Naive thymus-derived CD8-positive, alpha-beta T cell (primary cell): ENCODE data around the gene DNPEP. TPM values are rescaled to one million over a fixed set of nuclear protein-coding genes. Genes with fewer than 3 reads are reported as not detected.

ENCODE experiments used
- ATAC-seq, 2 donors: fragments of 150-1000 bp; cut with Tn5 transposase in 1 of 2; sonication (Bioruptor Pico), chemical (Tn5 transposase) in 1 of 2; 1 replicate in 1 of 2; 2 replicates in 1 of 2; pipeline ENCODE4 v1.10.0; 2021; ENCODE audit warnings: mild to moderate bottlenecking in 2 of 2, moderate library complexity in 2 of 2
- POLR2A ChIA-PET: fragments of 350-600 bp; sonication (Branson Sonifier 250); formaldehyde crosslinking; loops from one replicate; lab custom pipeline; 2021; ENCODE audit warnings: antibody characterized with exemption; lab: Charles Lee
- DNase-seq, 10 donors: peaks; one replicate each; pipeline versions ENCODE4 v3.0.0 to v3.0.0-alpha.2; 2020 to 2022
- H3K27ac Mint-ChIP-seq, 10 donors: one replicate each; pipeline ENCODE4 v1.8.0; 2020 to 2022; ENCODE audit warnings: mild to moderate bottlenecking in 10 of 10, mixed read lengths in 10 of 10, moderate library complexity in 4 of 10, inconsistent platforms in 1 of 10
- H3K27me3 Mint-ChIP-seq, 5 donors: one replicate each; pipeline ENCODE4 v1.8.0; 2021 to 2022; ENCODE audit warnings: mixed read lengths in 5 of 5
- H3K36me3 Mint-ChIP-seq, 3 donors: one replicate each; pipeline ENCODE4 v1.8.0; 2020 to 2022; ENCODE audit warnings: mixed read lengths in 3 of 3, mild to moderate bottlenecking in 2 of 3, inconsistent platforms in 1 of 3
- H3K4me1 Mint-ChIP-seq, 4 donors: one replicate each; pipeline ENCODE4 v1.8.0; 2021 to 2022; ENCODE audit warnings: mixed read lengths in 4 of 4
- H3K4me3 Mint-ChIP-seq, 10 donors: one replicate each; pipeline ENCODE4 v1.8.0; 2020 to 2022; ENCODE audit warnings: mild to moderate bottlenecking in 10 of 10, mixed read lengths in 10 of 10, moderate library complexity in 6 of 10, inconsistent platforms in 1 of 10
- H3K9me3 Mint-ChIP-seq, 9 donors: one replicate each; pipeline ENCODE4 v1.8.0; 2020 to 2022; ENCODE audit warnings: mixed read lengths in 9 of 9, mild to moderate bottlenecking in 3 of 9, inconsistent platforms in 1 of 9, moderate library complexity in 1 of 9
- polyA plus RNA-seq, 3 donors: library from polyadenylated mRNA; unstranded; fragments of 300-500 nt; fragmentation: Illumina TruSeq; gene quantifications; one replicate each; pipeline ENCODE4 v1.2.3, GENCODE V29; 2021
- total RNA-seq, 8 experiments: library from RNA in 2 of 8; stranded (reverse) in 2 of 8; gene quantifications; one replicate each; pipeline ENCODE4 v1.2.3 and lab custom pipeline; 2021 to 2026

The DNPEP gene
- total RNA-seq (10 to 100 TPM; 81.9 to 89.1 TPM), polyA plus RNA-seq (10 to 100 TPM; 51.2 to 62.6 (median 53.1) TPM), total RNA-seq (lab: John Stamatoyannopoulos, UW) (51.7 to 161 (median 59.9) reads per million in 6 experiments)

DNA sequence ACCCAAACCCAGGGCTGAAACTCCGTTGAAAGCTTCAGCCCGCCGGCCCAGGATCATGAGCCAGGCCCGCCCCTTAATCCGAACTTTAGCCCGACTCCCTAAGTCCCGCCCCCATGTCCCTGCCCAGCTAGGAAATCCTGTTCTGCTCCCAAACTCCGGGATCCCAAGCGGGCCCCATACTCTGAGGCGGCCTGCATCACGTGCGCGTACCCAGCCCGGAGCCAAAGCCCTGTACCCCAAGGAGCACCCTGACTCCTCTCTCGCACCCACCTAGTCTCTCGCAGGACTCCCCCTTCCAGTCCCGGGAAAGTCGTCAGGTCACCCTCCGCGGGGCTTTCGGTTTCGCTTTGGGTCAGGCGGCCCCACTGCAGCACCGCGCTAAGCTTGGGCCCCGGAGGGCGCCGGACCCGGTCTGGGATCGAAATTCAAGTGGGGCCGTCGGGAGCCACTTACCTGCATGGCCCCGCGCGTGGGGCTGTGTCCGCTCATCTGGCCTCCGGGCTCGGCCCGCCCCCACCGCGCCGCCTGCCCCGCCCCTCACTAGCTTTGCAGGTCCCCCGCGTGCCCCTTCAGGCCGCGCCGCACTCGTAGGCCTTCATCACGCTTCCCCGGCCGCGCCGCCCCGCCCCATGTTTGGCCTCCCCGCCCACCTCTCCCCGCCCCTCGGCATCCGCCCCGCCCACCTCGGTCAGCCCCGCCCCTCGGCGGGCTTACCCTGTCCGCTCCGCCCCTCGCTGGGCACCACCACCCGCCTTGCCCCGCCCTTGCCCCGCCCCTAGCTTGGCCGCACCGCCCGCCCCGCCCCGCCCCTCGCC is at the start of gene DNPEP:
Gene DNPEP, minus strand, starts transcription at position 607 of the 815 bp plus-strand sequence. Its CDS starts 118 bp downstream, at position 489.
- Mint-ChIP-seq H3K9me3 (no peaks in the 10 kb centered on the region), H3K27me3 (no peaks in the 10 kb centered on the region), H3K27ac (peak within 1 kb of the TSS; percentile 91 to 99 (median 96)), H3K4me3 (peak within 1 kb of the TSS; percentile 90 to 97 (median 94)), H3K4me1 (peaks cover 4 to 36% (median 23%) of the 10 kb centered on the region in 4 donors), H3K36me3 (peaks cover 0 to 30% (median 7%) of the 10 kb centered on the region in 3 donors)
- DNase-seq (peak; percentile 83 to 98 (median 94)), ATAC-seq (peak; percentile 58 to 68)
- POLR2A ChIA-PET, result interaction anchor here (0.6 to 2.5 kb wide), 24 partner anchors 9 to 1436 kb away, joined by 3 to 13 read pairs (median 4); partner anchors contain the start of genes AAMP, ABCB6, ANKZF1 and ARPC2

DNA sequence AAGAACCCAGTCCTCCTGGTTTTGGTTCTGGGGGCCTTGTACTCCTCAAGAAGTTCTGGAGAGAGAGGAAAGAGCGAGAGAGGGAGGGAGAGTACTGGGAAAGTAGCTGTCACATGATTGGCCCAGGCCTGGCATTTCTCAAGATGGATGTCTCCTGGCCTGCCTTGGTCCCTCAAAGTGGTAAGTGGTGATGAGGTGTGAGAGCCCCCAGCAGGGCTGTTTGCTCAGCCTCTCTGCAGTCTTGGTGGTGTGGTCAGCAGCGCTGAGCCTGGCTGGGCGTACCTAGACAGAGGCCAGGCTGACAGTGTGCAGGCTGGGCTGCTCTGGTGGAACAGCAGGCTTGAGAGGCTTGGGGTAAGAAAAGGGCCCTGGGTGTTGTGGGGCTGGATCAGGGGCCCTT is 49.4 kb upstream of the DNPEP start:
- POLR2A ChIA-PET, result no interaction called here
- peaks cover 0 to 27% (median 8%) of the 10 kb centered on the region in 5 donors for H3K27me3 Mint-ChIP-seq
- no peaks in the 10 kb centered on the region for H3K36me3 Mint-ChIP-seq
- H3K27ac Mint-ChIP-seq, result no peak overlapping the region
- DNase-seq (no peak), ATAC-seq (no peak)
- no peaks in the 10 kb centered on the region for H3K9me3 Mint-ChIP-seq
- H3K4me1 Mint-ChIP-seq, result peaks cover 6 to 19% (median 13%) of the 10 kb centered on the region in 4 donors
- H3K4me3 Mint-ChIP-seq, result no peak overlapping the region

DNA sequence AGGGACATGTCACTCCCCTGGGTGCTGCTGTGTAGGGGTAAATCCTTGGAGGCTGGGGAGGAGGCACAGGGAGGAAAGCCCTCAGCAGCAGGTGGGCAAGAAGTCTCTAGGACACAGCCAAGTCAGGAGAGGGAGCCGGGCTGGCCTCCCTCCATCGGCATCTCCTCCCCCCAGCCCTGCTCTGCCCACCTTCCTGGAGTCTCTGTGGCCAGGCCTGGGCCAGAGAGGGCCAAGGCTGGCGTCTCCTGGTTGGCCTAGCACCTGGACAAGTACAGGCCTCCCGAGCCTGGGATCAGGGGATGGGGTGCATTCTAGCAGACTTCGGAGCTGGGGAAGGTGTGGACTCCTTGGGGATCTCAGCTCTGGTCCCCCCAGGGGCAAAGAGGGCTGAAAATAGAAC is 48.8 kb upstream of the DNPEP start:
- POLR2A ChIA-PET, result no interaction called here
- H3K36me3 Mint-ChIP-seq, result no peaks in the 10 kb centered on the region
- H3K27ac Mint-ChIP-seq, result no peak overlapping the region
- DNase-seq (no peak), ATAC-seq (no peak)
- no peaks in the 10 kb centered on the region for H3K9me3 Mint-ChIP-seq
- peaks cover 0 to 28% (median 8%) of the 10 kb centered on the region in 5 donors for H3K27me3 Mint-ChIP-seq
- peaks cover 6 to 18% (median 12%) of the 10 kb centered on the region in 4 donors for H3K4me1 Mint-ChIP-seq
- H3K4me3 Mint-ChIP-seq, result no peak overlapping the region

DNA sequence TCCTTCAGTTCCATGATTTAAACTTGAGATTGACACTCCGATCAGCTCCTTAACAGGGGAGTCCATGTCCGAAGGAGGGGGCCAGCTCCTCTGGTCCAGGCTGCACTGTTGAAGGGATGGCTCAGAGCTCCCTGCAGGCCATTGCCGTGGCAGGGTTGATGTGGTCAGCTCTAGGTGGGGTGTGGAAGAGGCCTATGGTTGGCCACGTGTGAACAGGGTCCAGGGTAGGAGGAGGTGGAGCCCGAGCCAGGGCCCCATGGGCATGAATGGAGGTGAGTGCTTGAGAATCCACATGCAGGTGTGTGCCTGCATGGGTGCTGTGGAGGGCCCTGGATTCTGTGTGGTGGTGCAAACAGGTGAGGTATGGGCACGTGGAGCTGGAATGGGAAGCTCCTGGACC is 48.0 kb upstream of the DNPEP start:
- Mint-ChIP-seq H3K27me3 (peaks cover 0 to 21% (median 8%) of the 10 kb centered on the region in 5 donors), H3K4me1 (peaks cover 2 to 10% (median 4%) of the 10 kb centered on the region in 4 donors), H3K27ac (no peak overlapping the region), H3K9me3 (no peaks in the 10 kb centered on the region), H3K4me3 (peak overlapping the region in 2 of 10 donors; percentile 40 to 43), H3K36me3 (no peaks in the 10 kb centered on the region)
- ATAC-seq, result no peak
- no peak for DNase-seq
- POLR2A ChIA-PET, result no interaction called here

DNA sequence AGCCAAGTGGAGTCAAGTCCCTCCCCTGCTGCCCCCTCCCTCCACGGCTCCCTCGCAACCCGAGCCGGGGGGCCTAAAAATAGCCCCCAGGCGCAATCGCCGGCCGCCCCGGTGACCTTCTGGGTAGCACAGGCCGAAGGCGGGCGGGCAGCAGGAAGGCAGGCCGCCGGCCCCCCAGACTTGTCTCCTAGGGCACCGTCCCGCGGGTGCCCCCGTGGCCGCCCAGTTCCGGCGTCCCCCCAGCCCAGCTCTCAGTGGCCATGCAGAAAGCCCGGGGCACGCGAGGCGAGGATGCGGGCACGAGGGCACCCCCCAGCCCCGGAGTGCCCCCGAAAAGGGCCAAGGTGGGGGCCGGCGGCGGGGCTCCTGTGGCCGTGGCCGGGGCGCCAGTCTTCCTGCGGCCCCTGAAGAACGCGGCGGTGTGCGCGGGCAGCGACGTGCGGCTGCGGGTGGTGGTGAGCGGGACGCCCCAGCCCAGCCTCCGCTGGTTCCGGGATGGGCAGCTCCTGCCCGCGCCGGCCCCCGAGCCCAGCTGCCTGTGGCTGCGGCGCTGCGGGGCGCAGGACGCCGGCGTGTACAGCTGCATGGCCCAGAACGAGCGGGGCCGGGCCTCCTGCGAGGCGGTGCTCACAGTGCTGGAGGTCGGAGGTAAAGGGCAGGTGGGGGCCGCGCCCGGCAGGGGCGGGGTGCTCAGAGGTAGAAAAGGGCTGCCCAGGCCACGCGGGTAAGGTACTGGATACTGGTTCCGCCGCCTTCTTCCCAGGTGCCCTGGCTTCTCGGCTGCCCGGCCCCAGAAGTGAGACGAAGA is 47.2 kb upstream of the DNPEP start, which contains the start of gene SPEG:
Gene SPEG, plus strand, starts transcription at position 126 of the 808 bp plus-strand sequence. Its CDS starts 135 bp downstream, at position 261.
- POLR2A ChIA-PET, result no interaction called here
- H3K4me3 Mint-ChIP-seq, result peak within 1 kb of the TSS in 4 of 10 donors; percentile 15 to 44 (median 42)
- H3K27ac Mint-ChIP-seq, result no peak within 1 kb of the TSS
- DNase-seq (no peak), ATAC-seq (peak; percentile 64 to 67)
- H3K9me3 Mint-ChIP-seq, result no peaks in the 10 kb centered on the region
- H3K27me3 Mint-ChIP-seq, result peaks cover 0 to 21% (median 8%) of the 10 kb centered on the region in 5 donors
- H3K4me1 Mint-ChIP-seq, result peaks cover 2 to 9% (median 2%) of the 10 kb centered on the region in 4 donors
- no peaks in the 10 kb centered on the region for H3K36me3 Mint-ChIP-seq

DNA sequence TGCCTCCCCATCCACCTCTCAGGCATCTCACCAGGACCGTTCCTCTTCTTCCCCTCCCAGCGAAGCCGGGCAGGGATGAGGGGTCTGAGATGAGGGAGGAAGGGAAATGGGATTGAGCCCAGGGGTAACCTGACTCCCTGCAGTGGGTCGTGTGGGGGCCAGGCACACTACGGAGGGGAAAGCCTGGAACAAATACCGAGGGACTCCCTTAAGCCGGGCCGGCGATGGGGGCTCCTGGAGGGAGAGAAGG is 46.7 kb upstream of the DNPEP start:
- Mint-ChIP-seq H3K27me3 (peaks cover 0 to 21% (median 8%) of the 10 kb centered on the region in 5 donors), H3K4me3 (peak overlapping the region in 3 of 10 donors; percentile 15 to 44 (median 23)), H3K9me3 (no peaks in the 10 kb centered on the region), H3K4me1 (peaks cover 2 to 9% (median 2%) of the 10 kb centered on the region in 4 donors), H3K27ac (no peak overlapping the region), H3K36me3 (no peaks in the 10 kb centered on the region)
- ATAC-seq (no peak), DNase-seq (no peak)
- POLR2A ChIA-PET, result no interaction called here

DNA sequence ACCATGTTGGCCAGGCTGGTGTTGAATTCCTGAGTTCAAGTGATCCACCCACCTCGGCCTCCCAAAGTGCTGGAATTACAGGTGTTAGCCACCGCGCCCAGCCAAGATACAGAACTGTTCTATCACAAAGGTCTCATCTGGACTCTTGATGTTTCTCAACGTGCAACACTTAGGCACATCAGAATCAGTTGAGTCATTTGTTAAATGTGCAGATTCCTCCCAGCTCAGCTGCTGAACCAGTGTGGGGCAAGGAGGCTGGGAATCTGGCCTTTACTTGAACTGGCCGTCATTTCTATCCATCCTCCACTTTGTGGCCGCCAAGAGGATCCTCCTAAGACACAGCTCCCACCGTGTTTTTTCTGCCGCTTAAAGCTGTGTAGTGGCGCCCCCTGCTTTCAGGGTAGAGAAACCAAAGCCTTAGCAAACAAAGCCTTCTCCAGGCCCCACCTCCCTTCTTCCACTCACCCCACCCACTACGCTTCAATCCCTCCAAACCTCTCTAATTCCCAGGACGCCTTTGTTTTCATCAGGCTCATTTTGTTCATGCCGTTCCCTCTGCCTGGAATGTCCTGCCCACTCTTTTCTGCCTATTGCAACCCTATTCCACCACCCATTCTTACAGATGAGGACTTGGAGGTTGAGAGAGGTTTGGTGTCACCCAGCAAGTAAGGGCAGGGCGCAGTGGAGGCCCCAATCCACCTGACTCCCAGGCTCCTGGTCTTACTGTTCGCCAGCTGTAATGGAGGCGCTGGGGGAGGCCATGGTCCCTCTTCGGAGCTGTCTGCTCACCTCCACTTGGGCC is 46.2 kb upstream of the DNPEP start:
- ATAC-seq (peak in 1 of 2 donors; percentile 67), DNase-seq (peak in 1 of 10 donors; percentile 23)
- H3K36me3 Mint-ChIP-seq, result no peaks in the 10 kb centered on the region
- H3K4me1 Mint-ChIP-seq, result peaks cover 2 to 9% (median 2%) of the 10 kb centered on the region in 4 donors
- no peaks in the 10 kb centered on the region for H3K9me3 Mint-ChIP-seq
- POLR2A ChIA-PET, result no interaction called here
- H3K4me3 Mint-ChIP-seq, result peak overlapping the region in 3 of 10 donors; percentile 15 to 44 (median 23)
- no peak overlapping the region for H3K27ac Mint-ChIP-seq
- H3K27me3 Mint-ChIP-seq, result peaks cover 0 to 21% (median 8%) of the 10 kb centered on the region in 5 donors

DNA sequence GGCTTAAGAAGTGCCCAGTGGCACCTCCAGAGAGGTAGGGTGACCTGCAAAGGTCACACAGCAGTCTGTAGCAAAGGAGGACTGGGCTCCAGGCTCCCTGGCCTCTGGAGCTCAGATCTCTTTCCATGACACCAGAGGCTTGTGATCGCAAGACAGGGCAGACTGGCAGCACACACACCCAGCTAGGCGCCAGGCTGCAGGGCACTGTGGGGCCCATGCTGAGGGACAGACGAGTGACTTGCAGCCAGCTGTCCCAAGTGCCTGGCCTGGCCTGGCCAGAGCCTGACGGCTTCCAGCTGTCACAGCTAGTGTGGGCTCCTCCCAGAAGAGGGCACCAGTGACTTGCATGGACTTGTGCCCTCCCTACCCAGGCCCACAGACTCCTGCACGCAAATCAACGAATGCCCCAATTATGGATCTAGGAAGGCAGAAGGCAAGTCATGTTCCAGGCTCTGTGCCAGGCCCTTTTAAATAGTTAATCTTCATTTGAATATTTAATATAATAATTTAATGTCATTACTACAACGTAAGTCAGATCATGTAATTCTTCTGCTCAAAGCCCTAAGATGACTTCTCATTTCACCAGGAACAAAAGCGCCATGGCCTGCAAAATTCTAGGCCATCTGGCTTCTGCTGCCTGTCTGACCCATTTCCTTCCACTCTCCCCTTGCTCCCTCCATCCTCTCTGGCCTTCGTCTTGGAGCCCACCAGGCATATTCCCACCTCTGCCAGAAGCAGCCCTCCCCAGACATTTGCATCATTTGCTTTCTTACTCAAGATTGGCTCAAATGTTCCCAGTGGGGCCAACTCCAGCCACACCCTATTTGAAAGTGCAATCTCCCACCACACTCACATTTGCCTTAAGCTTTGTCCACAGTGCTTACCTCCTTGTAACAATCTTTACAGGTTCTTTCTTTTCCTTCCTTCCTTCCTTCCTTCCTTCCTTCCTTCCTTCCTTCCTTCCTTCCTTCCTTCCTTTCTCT is 43.2 kb upstream of the DNPEP start:
- DNase-seq (peak in 3 of 10 donors; percentile 10 to 34 (median 28)), ATAC-seq (peak; percentile 73 to 84)
- H3K27ac Mint-ChIP-seq, result no peak overlapping the region
- H3K36me3 Mint-ChIP-seq, result no peaks in the 10 kb centered on the region
- peaks cover 2 to 9% (median 2%) of the 10 kb centered on the region in 4 donors for H3K4me1 Mint-ChIP-seq
- H3K27me3 Mint-ChIP-seq, result peaks cover 3 to 25% (median 16%) of the 10 kb centered on the region in 5 donors
- H3K9me3 Mint-ChIP-seq, result no peaks in the 10 kb centered on the region
- POLR2A ChIA-PET, result no interaction called here
- no peak overlapping the region for H3K4me3 Mint-ChIP-seq

DNA sequence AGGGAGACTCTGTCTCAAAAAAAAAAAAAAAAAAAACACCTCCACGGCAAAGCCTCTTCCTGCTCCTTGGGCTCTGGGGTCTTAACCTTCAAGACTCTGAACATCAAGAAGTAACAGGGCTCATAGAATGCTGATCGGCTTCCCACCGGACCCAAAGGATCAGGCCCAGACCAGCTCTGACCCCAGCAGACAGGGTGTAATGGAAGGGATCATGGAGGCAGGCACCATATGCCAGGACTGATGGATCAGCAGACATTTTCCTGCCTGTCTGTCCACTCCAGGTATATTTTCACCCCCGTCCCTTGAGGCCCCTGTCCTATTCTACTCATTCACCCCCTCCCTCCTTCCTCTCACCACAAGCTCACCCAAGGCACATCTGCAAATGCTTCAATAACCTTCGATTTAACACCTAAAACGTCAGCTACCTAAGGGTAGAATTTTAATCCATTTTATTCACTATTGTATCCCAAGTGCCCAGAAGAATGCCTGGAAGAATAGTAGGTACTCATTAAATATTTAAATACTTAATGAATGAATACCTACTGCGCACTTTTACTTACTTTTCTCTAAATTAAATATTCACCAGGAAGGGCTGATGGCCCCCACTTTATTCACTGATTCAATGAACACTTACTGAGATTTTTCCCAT is 42.4 kb upstream of the DNPEP start:
- Mint-ChIP-seq H3K27me3 (peaks cover 0 to 24% (median 14%) of the 10 kb centered on the region in 5 donors), H3K36me3 (no peaks in the 10 kb centered on the region), H3K27ac (no peak overlapping the region), H3K4me3 (no peak overlapping the region), H3K9me3 (no peaks in the 10 kb centered on the region), H3K4me1 (peaks cover 0 to 3% (median under 1%) of the 10 kb centered on the region in 4 donors)
- no peak for ATAC-seq
- DNase-seq, result no peak
- POLR2A ChIA-PET, result interaction anchor here (0.8 kb wide), 1 partner anchor 33 kb away, joined by 3 read pairs; no protein-coding TSS in a partner anchor

DNA sequence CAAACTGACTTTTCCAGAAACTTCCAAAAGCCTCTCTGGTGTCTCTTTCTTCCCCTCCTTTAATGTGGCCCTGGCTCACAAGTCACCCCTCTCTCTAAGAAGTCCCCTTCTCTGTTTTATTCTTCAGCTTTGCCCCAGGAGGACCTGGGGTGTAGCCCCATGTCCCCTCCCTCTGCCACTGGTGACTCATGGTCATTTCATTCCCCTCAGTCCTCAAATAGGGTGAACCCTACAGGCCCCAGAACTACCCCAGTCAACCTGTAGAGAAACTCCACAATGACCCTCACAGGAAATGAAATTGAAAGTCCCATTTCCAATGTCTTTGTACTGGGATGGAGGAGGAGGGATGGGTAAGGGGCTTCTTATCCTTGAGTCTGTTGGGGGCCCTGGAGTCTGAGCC is 40.8 kb upstream of the DNPEP start:
- H3K27ac Mint-ChIP-seq, result no peak overlapping the region
- no peak for DNase-seq
- ATAC-seq, result no peak
- H3K4me3 Mint-ChIP-seq, result no peak overlapping the region
- H3K4me1 Mint-ChIP-seq, result peaks cover 0 to 3% (median 0%) of the 10 kb centered on the region in 4 donors
- H3K9me3 Mint-ChIP-seq, result no peaks in the 10 kb centered on the region
- H3K36me3 Mint-ChIP-seq, result no peaks in the 10 kb centered on the region
- POLR2A ChIA-PET, result no interaction called here
- H3K27me3 Mint-ChIP-seq, result peaks cover 1 to 40% (median 20%) of the 10 kb centered on the region in 5 donors
